ENCODE results near the gene PPP6R1.
A peak's percentile ranks its signal among the peaks of the same experiment; 100 is the strongest.
"Not testable (repeated sequence)": the region's sequence is repeated elsewhere in the genome, so short reads cannot be mapped to it uniquely, and the experiment has no call there.

Gene PPP6R1

DNA sequence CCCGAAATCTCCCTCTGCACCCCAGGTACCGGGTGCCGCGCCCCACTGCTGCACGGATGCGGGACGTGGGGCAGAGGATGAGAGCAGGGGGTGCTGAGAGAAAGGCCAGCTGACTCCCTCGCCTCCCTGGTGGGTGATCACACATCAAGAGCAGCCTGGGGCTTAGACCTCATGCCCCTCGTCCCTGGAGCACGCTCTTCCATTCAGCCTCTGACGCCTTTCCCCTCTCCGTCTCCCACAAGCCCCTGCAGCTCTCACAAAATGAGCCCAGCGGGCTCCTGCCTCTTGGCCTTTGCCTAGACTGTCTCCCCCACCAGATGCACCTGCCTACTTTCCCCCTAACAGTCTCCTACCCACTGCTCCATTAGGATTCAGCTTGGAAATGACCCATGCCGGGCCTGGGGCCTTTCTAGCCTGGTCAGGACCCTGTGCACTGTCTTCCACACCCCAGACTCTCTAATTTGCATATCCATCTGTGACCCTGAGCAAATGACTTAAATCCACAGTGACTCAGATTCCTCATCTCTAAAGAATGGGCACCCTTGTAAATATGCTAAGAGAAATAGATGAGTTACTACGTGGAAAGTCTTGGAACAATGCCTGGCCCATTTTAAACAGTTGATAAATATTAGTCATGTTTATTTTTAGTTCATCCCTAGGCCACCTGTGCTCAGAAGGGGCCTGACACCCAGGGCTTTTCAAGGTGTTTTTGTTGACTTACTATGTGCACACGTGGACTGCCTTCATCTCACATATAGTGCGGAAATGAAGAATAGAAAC, 48.9 kb downstream of the PPP6R1 start:
- in situ Hi-C loops (cut with HindIII; ENCODE audit: low pct_ligation_motif_present, low pct_unique_long_range_greater_than_20kb, low sequenced_read_pairs) = no loop called here
- peak; percentile 84 for DNase-seq

DNA sequence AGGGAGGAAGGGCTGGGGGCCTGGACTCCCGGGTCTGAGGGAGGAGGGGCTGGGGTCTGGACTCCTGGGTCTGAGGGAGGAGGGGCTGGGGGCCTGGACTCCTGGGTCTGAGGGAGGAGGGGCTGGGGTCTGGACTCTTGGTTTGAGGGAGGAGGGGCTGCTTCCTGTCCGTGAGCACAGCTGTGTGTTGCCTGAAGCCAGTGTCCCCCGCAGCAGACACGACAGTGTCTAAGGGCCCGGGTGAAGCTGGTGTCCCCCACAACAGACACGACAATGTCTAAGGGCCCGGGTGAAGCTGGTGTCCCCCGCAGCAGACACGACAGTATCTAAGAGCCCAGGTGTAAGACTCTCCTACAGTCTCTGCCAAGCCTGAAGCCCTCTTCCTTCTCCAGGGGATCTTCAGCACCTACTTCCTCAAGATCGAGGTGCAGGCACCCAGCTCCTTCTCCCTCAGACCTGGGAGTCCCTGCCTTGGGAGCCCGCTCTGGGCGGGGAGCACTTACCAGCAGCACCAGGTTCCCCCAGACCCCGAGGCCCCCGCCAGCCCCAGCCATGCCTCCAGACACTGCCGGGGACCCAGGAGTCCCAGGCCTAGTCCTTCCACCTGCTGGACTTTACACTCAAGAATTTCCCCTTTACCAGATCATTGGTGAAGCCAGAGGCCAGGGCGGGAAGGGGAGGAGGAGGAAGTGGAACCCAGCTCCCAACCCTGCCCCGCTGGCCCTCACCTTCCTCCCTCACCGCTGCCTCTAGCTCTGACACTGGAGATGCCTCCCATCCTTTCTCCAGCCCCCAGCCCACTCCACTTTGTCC, 49.7 kb downstream of the PPP6R1 start, which contains the start of gene PTPRH:
Gene PTPRH (minus strand): TSS at position 622 of the 813 bp plus-strand sequence. CDS start 68 bp downstream, at position 554.
- in situ Hi-C loops (cut with HindIII; ENCODE audit: low pct_ligation_motif_present, low pct_unique_long_range_greater_than_20kb, low sequenced_read_pairs) = no loop called here
- DNase-seq = no peak

DNA sequence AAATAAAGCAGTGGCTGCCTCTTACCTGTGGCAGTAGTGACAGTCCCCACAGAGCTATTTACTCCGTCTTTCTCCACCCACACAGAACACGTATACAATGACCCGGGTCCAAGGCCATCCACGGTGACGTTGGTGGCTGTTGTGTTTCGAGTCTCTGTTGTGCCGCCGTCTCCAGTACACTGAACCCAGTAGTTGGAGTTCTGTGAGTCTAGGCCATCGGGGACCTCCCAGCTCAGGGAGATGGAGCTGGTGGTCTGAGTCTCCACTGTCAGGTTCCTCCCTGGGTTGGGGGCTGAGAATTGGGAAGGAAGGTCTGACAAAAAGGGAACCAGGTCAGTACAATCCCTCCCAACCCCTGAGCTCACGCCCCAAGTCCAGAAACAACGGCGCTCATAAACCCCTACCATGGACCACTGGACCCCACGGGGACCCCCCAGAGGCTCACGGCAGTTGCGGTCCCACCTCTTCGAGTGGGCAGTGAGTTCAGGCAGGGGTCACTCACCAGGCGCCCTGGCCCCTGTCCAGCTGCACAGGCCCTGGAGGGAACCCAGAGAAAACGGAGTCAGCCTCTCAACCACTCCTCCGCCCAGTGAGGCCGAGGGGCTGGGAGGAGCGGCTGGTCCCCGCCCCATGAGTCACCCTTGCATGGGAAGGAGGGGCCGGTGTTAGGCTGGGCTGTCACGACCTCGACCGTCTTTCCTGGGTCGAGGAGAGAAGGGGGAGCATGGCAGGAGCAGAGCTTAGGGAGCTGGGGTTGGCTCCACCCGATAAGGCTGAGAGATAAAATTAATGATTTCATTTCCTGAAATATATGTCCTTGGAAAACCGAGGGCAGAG, 51.9 kb downstream of the PPP6R1 start:
- DNase-seq = peak; percentile 84
- in situ Hi-C loops (cut with HindIII; ENCODE audit: low pct_ligation_motif_present, low pct_unique_long_range_greater_than_20kb, low sequenced_read_pairs) = no loop called here

DNA sequence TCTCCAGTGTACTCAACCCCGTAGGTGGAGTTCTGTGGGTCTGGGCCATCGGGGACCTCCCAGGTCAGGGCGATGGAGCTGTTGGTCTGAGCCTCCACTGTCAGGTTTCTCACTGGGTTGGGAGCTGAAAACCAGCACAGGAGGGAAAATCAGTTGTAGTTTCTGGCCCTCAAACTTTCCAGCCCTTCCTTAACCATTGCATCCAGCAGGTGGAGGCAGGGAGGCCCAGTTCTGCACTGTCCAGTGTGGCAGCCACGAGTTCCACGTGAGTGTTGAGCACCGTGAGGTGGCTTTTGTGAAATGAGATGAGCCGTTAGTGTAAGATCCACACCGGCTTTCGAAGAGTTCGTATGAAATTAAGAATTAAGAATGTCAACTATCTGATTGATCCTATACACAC, 56.6 kb downstream of the PPP6R1 start:
- DNase-seq; in situ Hi-C loops (cut with HindIII; ENCODE audit: low pct_ligation_motif_present, low pct_unique_long_range_greater_than_20kb, low sequenced_read_pairs): not testable (repeated sequence)

DNA sequence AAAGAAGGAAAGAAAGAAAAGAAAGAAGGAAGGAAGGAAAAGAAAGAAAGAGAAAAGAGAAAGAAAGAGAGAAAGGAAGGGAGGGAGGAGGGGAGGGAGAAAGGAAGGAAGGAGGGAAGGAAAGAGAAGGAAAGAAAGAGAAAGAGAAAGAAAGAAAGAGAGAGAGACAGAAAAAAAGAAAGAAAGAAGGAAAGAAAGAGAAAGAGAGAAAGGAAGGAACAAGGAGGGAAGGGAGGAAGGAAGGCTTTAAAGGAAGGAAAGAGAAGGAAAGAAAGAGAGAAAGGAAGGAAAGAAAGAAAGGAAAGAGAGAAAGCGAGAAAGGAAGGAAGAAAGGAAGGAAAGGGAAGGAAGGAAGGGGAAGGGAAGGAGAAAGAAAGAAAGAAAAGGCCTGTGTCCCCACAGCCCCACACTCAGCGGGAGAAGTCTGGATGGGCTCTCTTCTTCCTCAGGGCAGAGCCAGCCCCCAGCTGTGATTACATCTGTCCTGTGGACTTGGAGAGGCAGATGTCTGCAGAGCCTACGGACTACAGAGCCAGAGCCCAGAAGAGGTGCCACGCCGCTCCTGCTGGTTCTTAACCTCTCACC, 59.1 kb downstream of the PPP6R1 start:
- no peak for DNase-seq
- in situ Hi-C loops (cut with HindIII; ENCODE audit: low pct_ligation_motif_present, low pct_unique_long_range_greater_than_20kb, low sequenced_read_pairs) = no loop called here

DNA sequence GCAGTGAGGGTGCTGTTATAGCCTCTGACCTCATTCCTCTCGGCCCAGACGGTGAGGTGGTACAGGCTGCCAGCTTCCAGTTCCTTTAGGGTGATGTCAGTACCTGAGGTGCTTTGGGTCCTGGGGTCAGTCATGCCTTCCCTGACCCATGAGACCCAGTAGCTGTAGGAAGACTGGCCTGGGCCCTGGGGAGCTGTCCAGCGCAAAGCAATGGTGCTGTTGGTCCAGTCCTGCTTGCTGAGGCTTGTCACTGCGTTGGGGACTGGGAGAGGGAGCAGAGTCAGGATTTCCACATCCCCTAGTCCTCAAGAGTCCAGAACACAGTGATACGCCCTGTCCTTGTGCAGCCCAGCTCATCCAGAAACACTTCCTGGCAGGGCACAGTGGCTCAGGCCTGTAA, 60.2 kb downstream of the PPP6R1 start:
- no peak for DNase-seq
- in situ Hi-C loops (cut with HindIII; ENCODE audit: low pct_ligation_motif_present, low pct_unique_long_range_greater_than_20kb, low sequenced_read_pairs) = no loop called here

DNA sequence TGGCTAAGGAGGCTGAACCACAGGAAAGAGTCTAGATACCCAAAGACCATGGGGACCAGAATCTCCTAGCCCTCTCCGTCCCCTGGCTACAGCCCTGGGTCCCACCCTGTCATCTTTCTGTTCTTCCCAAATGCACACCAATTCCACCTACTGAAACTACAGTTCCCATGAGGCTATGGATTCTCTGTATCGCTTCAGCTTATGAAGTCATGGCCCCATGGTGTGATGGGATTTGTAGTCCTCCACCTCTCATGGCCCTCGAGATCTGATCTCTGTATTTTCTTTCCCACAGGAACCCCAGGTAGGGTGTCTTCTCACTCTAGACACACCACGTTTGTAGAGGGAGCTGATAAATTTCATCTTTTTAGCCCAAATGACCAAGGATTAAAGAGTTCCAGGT, 61.3 kb downstream of the PPP6R1 start:
- no peak for DNase-seq

DNA sequence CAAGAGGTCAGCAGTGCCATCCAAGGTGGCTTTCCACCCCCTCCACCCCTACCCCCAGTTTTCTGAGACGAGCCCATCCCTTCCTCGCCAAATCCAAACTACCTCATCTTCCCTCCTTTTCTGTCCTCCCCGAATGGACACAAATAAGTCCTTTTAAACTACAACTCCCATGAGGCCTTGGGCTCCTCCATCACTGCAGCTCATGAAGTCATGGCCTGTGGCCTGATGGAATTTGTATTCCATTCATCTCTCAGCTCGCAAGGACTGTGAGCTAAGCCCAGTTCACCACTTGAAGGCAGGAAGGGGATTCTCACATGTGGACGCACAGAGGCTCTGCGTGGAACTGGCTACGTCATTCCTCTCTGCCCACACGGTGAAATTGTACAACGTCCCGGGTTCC, 62.0 kb downstream of the PPP6R1 start:
- in situ Hi-C loops (cut with HindIII; ENCODE audit: low pct_ligation_motif_present, low pct_unique_long_range_greater_than_20kb, low sequenced_read_pairs) = no loop called here
- DNase-seq = no peak

More for the DNA sequence above, 61.3 kb downstream of the PPP6R1 start:
- in situ Hi-C loops (cut with HindIII; ENCODE audit: low pct_ligation_motif_present, low pct_unique_long_range_greater_than_20kb, low sequenced_read_pairs) = no loop called here

DNA sequence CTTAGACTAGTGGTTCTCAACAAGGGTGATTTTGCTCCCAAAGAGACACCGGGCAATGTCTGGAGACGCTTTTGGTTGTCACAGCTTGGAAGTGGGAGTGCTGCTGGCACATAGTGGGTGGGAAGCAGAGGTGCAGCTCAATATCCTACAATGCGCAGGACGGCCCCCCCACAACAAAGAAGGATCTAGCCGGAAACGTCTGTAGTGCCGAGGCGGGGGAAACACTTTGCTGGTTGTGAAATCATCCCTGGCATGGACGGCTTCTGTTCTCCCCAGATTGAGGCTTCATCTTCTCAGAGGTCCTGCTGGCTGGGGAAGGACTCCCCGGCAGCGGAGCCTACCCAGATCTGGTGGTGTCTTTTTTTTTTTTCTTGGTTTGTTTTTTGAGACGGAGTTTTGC, 65.3 kb downstream of the PPP6R1 start:
- DNase-seq = no peak

DNA sequence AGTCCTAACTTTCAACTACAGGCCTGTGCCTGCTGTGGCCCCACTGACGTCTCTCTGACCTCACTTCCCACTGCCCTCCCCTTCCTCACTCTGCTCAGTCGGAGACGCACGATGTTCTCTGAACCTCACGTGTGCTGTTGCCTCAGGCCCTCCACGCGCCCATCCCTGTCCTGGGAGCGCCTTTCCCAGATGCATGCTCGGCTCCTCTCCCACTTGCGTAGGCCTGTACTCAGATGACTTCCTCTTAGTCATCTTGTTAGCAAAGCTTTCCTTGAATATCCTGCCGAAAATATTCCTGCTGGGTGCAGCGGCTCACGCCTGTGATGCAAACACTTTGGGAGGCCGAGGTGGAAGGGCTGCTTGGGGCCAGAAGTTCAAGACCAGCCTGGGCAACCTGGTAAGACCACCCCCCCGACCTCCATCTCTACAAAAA, 69.4 kb downstream of the PPP6R1 start:
- peak; percentile 66 for DNase-seq
- in situ Hi-C loops (cut with HindIII; ENCODE audit: low pct_ligation_motif_present, low pct_unique_long_range_greater_than_20kb, low sequenced_read_pairs) = no loop called here

More for the DNA sequence above, 65.3 kb downstream of the PPP6R1 start:
- in situ Hi-C loops (cut with HindIII; ENCODE audit: low pct_ligation_motif_present, low pct_unique_long_range_greater_than_20kb, low sequenced_read_pairs) = no loop called here

DNA sequence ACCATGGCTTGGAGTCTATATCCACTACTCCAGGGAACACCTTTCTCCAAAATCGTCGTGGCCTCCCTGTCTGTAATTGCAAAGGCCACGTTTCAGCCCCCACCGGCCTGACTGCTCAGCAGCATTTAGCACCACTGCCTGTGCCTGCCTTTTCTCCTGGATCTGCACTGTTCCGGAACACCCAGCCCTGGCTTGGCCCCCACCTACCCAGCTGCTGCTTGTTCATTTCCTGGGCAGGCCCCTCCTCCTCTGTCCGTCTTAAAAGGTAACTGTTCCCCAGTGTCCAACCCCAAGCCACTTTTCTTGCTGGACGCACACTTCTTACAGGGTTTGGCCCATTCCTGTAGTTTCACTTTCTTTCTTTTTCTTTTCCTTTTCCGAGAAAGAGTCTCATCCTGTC, 70.2 kb downstream of the PPP6R1 start:
- DNase-seq = no peak
- in situ Hi-C loops (cut with HindIII; ENCODE audit: low pct_ligation_motif_present, low pct_unique_long_range_greater_than_20kb, low sequenced_read_pairs) = no loop called here

DNA sequence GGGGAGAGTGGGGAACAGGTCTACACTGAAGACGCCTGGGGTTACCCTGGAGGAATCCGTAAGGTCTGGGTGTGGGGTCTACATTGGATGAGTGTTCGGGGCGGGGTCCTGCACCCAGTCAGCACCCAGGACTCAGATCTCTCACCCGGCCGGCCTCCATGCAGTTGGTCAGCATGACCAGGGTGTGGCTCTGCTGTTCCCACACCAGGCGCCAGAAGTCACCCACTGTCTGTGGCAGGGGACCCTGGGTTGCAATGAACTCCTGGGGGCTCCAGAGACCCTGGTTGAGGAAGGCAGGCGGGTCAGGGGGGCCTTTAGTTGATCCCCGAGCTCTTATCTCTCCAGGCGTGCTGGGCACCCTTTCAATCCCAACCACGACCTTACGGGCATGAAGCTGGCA, 72.7 kb downstream of the PPP6R1 start:
- no peak for DNase-seq
- in situ Hi-C loops (cut with HindIII; ENCODE audit: low pct_ligation_motif_present, low pct_unique_long_range_greater_than_20kb, low sequenced_read_pairs) = no loop called here

DNA sequence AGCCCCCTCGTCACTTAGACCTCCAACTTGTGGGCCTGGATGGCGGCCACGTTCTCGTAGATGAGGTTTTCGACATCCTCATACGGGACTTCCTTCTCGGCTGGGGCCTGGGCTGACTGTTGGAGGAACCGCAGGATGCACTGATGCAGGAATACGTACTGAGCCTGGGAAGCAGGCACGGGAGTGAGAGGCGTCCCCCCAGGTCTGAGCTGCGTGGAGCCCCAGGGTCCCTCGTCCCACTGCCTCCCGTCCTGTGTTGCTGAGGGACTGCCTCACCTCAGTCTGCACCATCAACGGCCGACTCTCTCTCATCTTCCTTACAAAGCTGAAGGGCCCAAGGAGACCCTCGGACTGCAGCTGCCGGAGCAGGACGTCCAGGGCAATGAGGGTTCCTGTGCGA, 77.1 kb downstream of the PPP6R1 start:
- no peak for DNase-seq
- in situ Hi-C loops (cut with HindIII; ENCODE audit: low pct_ligation_motif_present, low pct_unique_long_range_greater_than_20kb, low sequenced_read_pairs) = no loop called here
